GM21367 (cell line): Measurements from ENCODE around the gene CXorf49B.
"Not testable (repeated sequence)": the region's sequence is repeated elsewhere in the genome, so short reads cannot be mapped to it uniquely, and the experiment has no call there.

ENCODE experiments used
- ATAC-seq: cut with Tn5 transposase; IDR thresholded peaks from one replicate; pipeline ENCODE4 v1.9.1; 2021; ENCODE audit not compliant: unreplicated experiment

CXorf49B gene

GRCh38 chrX:71763049-71763448 is at the start of gene CXorf49B:
TSS of gene CXorf49B (plus strand) at chrX:71763349. CDS start at chrX:71763424, 75 bp downstream.
- not testable (repeated sequence) for ATAC-seq

DNA sequence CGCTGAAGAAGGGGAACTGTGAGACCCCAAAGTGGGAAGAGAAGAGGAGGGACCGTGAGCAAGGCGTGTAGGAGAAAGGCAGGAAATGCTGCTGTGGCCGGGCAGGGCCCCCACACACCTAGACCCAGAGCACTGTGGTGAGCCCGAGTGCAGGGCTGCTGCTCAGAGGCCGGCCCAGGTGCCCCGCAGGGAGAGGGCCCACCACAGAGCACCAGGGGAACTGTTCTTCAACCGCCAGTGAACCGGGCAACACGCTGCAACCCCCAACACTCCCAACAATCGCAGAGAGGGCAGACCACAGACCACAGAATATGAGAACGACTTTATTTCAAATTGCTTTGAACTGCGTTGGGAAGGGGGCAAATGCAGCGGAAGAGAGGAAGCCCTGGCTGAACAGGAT is 49.1 kb upstream of the CXorf49B start:
- ATAC-seq: not testable (repeated sequence)

- not testable (repeated sequence) for ATAC-seq
Measured at GRCh38 chrX:71715551-71715950, 47.6 kb upstream of the CXorf49B start.

GRCh38 chrX:71716323-71716722 is 46.8 kb upstream of the CXorf49B start:
- not testable (repeated sequence) for ATAC-seq

DNA sequence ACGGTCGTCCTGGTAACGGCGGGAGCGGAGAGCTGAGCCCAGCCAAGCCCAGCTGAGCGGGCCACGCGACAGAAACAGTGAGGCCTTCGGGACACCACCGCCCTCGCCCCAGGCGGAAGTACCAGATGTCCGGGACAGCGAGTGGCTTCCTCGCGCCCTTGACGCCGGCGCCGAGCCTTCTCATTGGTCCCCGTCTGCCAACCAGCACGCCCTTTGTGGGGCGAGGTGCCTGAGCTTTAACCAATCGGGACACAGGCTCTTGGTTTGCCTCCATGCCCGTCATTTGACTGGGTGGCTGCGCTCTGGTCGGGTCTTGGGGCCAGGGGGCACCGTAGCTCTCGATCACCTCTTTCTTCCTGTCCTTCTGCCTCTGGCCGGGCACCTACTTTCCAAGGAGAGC is 45.0 kb upstream of the CXorf49B start, which contains the start of gene CXorf49:
Gene CXorf49 (minus strand): TSS at position 101 of the 400 bp plus-strand sequence. CDS start 134 bp downstream, outside the sequence.
- ATAC-seq: not testable (repeated sequence)

GRCh38 chrX:71719195-71719594 is 44.0 kb upstream of the CXorf49B start:
- not testable (repeated sequence) for ATAC-seq

DNA sequence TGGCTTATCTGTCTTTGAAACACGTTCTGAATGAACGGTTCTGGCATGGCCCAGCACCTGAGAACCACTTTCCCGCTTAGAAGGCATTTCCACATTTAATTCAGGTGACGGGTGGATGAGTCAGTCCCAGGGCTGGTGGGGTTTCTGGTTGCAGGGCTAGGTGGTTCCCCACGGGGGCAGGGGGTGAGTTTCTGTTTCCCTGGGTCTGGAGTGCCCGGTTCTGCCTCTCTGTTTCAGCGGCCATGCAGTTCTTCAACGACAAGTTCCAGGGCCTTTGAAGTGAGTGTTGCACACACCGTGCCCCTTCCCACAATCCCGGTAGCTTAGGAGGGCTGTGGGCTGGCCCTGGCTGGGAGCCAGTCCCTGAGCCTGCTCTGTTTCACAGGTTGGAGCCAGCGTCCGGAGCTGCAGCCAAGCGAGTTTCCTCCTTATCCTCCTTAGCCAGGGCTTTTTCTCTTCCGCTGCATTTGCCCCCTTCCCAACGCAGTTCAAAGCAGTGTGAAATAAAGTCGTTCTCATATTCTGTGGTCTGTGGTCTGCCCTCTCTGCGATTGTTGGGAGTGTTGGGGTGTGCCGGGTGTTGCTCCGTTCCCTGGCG is 42.8 kb upstream of the CXorf49B start:
- not testable (repeated sequence) for ATAC-seq

DNA sequence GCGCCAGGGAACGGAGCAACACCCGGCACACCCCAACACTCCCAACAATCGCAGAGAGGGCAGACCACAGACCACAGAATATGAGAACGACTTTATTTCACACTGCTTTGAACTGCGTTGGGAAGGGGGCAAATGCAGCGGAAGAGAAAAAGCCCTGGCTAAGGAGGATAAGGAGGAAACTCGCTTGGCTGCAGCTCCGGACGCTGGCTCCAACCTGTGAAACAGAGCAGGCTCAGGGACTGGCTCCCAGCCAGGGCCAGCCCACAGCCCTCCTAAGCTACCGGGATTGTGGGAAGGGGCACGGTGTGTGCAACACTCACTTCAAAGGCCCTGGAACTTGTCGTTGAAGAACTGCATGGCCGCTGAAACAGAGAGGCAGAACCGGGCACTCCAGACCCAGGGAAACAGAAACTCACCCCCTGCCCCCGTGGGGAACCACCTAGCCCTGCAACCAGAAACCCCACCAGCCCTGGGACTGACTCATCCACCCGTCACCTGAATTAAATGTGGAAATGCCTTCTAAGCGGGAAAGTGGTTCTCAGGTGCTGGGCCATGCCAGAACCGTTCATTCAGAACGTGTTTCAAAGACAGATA is 2.4 kb upstream of the CXorf49B start:
- ATAC-seq: not testable (repeated sequence)

DNA sequence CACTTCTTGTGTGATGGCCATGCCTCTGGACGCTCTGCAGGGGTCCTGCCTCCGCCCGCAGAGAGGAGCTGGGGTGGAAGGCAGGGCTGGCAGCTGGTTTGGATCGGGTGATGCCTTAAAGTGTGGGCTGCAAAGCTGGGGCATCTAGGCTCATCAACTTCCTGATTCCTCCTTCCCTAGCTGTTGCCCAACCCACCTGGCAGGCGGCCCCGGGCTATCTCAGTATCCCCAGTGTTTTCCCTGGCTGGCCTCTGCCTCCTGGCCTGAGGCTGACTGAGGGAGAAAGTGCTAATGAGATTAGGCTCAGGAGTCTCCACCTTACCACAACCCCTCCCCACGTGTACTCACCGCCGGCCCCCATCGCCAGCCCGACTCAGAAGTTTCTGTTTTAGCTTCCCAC is 1.7 kb downstream of the CXorf49B start:
- ATAC-seq: not testable (repeated sequence)

DNA sequence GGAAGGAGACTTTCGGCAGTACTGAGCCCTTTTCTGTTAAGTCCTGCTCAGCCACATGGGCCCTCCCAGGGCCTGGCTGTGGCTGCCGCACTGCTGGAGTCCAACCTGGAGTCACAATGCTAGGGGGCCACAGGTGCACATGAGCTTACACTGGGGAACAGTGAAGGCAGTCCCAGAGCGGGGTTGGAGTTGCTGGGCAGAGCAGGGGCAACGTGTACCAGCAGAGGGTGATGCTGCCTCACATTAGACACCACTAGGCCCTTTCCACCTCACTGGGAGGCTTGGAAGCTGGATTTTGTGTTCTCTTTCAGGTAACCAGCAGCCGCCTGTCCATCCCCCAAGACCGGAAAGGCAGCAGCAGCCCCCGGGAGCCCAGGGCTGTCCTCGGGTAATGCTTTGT is 2.5 kb downstream of the CXorf49B start:
- not testable (repeated sequence) for ATAC-seq

- ATAC-seq: not testable (repeated sequence)
Measured at GRCh38 chrX:71767134-71767533, 4.0 kb downstream of the CXorf49B start.

DNA sequence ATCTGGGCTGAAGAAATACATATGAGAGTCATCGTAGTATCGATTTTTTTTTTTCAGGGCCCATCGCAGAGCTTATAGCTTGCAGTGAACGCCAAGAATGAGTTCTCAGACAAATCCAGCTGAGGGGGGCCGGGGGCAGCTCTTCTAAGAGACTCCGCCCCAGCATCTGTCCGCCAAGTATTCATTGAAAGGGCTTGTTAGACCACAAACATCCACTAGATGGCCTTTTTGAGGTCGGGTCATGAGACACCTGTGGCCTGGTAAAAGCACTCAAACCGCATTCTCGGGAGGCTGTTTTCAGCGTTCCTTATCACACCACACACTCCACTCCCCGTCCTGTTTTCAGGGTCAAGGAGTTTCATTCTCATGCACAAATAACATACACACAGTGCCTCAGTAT is 15.2 kb downstream of the CXorf49B start:
- ATAC-seq: not testable (repeated sequence)

- not testable (repeated sequence) for ATAC-seq
Measured at GRCh38 chrX:71782225-71782949, 19.2 kb downstream of the CXorf49B start.

DNA sequence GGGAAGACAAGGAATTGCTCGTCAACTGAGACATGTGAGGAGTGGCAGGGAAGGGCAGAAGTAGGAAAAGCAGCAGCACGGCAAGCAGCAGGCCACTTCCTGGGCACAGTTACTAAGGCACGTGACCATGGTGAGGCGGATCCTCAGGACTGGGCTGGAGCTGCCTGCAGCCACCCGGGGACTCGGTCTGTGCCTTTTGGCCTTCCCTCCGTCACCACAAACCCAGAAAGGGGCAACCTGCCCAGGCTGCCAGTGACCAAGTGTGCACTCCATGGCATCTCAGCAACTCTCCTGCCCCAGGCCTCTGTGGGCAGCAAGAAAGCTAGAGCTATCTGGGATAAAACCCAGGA is 19.8 kb downstream of the CXorf49B start:
- ATAC-seq: not testable (repeated sequence)

- not testable (repeated sequence) for ATAC-seq
Measured at GRCh38 chrX:71783569-71784347, 20.6 kb downstream of the CXorf49B start.

DNA sequence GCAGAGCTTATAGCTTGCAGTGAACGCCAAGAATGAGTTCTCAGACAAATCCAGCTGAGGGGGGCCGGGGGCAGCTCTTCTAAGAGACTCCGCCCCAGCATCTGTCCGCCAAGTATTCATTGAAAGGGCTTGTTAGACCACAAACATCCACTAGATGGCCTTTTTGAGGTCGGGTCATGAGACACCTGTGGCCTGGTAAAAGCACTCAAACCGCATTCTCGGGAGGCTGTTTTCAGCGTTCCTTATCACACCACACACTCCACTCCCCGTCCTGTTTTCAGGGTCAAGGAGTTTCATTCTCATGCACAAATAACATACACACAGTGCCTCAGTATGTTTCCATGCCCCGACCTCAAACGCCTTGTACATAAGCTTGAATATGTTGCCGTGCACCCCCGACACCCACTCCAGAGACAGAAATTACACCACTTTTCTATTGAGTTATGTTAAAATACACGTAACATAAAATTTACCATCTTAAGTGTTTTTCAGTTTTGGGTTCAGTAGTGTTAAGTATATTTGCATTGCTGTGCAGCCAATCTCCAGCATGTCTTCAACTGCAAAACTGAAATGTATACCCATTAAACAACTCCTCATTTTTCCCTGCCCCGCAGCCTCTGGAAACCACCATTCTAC is 21.3 kb downstream of the CXorf49B start:
- ATAC-seq: not testable (repeated sequence)

GRCh38 chrX:71806450-71806849 is 43.3 kb downstream of the CXorf49B start:
- not testable (repeated sequence) for ATAC-seq

DNA sequence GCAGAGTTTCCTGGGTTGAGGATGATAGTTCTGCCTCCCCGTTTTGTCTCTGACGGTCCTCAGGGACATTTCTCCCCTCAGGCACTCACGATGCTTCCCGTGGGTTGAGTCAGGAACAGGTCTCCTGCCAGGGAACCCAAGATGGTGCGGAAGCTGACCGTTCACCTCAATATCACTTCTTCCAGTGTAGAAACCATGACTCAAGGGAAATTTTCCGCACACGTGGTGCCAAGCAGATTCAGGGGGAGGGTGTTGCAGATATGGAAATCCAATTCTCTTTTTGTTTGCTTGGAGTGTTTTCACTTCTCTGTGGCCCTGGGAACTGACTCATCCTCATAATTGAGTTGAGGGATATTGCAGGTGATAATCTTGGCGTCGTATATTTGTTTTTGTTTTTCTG is 46.7 kb downstream of the CXorf49B start:
- ATAC-seq: no peak

GRCh38 chrX:71814123-71814912 is 51.2 kb downstream of the CXorf49B start:
- no peak for ATAC-seq
